Measurements from ENCODE around the gene PSMA3.

PSMA3 gene

GRCh38 chr14:58272588-58273372 lies 28.1 kb downstream of the PSMA3 start:
- no peak for DNase-seq

- DNase-seq: no peak
Measured at GRCh38 chr14:58274881-58275280, 30.2 kb downstream of the PSMA3 start.

- DNase-seq: no peak
Measured at GRCh38 chr14:58275527-58276190, 31.0 kb downstream of the PSMA3 start.

GRCh38 chr14:58276208-58276607 lies 31.6 kb downstream of the PSMA3 start:
- no peak for DNase-seq

- no peak for DNase-seq
Measured at GRCh38 chr14:58278177-58278576, 33.5 kb downstream of the PSMA3 start.

- no peak for DNase-seq
Measured at GRCh38 chr14:58280954-58281787, 36.5 kb downstream of the PSMA3 start.

- DNase-seq: no peak
Measured at GRCh38 chr14:58281969-58282368, 37.3 kb downstream of the PSMA3 start.

- no peak for DNase-seq
Measured at GRCh38 chr14:58282925-58283593, 38.4 kb downstream of the PSMA3 start.

- no peak for DNase-seq
Measured at GRCh38 chr14:58283730-58284129, 39.1 kb downstream of the PSMA3 start.

- no peak for DNase-seq
Measured at GRCh38 chr14:58285132-58285531, 40.5 kb downstream of the PSMA3 start.

- DNase-seq: no peak
Measured at GRCh38 chr14:58287607-58288042, 43.0 kb downstream of the PSMA3 start.

GRCh38 chr14:58288106-58288792 lies 43.6 kb downstream of the PSMA3 start:
- no peak for DNase-seq

GRCh38 chr14:58291646-58292045 lies 47.0 kb downstream of the PSMA3 start:
- DNase-seq: no peak

GRCh38 chr14:58292187-58292586 lies 47.5 kb downstream of the PSMA3 start:
- no peak for DNase-seq

GRCh38 chr14:58294201-58294600 lies 49.6 kb downstream of the PSMA3 start:
- no peak for DNase-seq

GRCh38 chr14:58296726-58297125 lies 52.1 kb downstream of the PSMA3 start:
- DNase-seq: no peak

GRCh38 chr14:58297412-58297761 lies 52.7 kb downstream of the PSMA3 start:
- no peak for DNase-seq

- peak; percentile 99 for DNase-seq
Measured at GRCh38 chr14:58297762-58298476, 53.3 kb downstream of the PSMA3 start.

- no peak for DNase-seq
Measured at GRCh38 chr14:58298477-58299400, 54.1 kb downstream of the PSMA3 start, which contains the start of gene ARID4A. Gene ARID4A (plus strand): TSS chr14:58298555. CDS start chr14:58299855, 1,300 bp downstream.

All from NCI-H1436 treated with DMSO at 0.1 percent for 48 hours (cell line).